ENCODE results near the gene CDC14B.
"Not testable (repeated sequence)": the region's sequence is repeated elsewhere in the genome, so short reads cannot be mapped to it uniquely, and the experiment has no call there.

Gene CDC14B

GRCh38 chr9:96621618-96622017 is 2.0 kb upstream of the CDC14B start:
- DNase-seq = no peak

DNA sequence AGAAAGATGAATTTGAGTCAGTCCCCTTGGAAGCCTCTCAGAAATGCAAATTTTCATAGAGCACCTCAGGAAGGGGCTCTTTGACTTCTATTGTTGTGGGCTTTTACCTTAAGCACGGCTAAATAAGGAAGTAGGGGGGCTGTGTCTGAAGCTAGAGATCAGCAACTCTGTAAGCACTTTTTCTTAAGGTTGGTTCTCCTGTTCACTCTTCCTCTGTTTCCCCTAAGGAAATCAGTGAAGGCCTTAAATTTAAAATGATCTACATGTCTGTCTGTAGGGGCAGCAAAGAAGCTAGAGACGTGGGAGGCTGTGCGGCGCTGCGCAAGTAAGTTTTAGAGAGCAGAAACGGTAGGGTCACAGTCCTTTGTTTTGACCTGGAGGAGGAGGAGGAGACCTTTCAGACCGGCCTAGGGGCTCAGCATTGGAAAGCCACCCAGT is 1.2 kb upstream of the CDC14B start:
- no peak for DNase-seq

DNA sequence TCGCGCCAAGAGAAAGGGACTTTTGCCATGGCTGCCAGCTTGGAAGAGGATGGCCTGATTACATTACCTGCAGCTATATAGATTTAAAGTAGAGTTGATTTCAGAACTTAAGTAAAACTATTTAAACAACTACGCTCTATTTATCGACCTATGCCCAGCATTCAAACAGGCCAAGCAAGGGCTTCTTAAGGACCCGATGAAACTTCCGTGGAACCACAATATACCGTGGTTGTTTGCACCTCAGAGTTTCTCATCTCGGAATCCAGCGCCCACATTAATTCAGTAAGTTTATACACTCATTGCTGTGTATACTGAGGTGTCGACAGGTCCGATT is 505 bp upstream of the CDC14B start:
- DNase-seq = no peak

GRCh38 chr9:96619124-96619465 is 548 bp downstream of the CDC14B start:
- no peak for DNase-seq

- no peak for DNase-seq
These were observed 1.2 kb downstream of the CDC14B start for GRCh38 chr9:96618209-96619123.

DNA sequence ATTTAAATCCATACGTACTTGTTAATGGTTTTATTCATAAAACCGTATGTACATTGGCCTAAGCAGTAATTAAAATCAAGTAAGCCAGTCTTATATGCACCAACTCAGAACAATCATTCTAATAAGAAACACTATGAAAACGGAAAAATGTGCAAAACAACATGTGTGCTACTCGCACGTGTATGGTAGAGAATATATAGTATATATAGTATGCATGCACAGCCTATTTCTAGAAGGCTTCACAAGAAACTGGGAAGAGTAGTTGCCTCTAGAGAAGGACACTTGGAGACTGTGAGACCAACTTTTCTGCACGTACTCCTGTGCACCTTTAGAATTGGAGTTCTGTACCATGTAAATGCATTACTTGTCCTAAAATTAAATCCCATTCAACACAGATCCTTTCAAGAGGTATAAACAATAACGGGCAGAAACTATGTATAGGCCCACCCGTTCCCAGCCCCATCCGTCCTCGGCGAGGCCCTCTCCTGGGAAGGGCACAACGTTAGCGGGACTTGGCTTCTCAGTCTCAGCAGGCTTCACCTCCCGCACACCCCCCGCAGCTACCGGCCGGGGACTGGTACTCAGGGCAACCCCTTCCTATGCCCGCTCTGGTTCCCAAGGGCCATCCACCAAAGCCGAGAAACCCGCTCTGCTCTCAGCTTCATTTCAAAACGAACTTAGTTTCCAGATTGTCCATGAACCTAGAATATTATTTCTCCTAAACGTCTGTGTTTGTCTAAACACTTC is 2.0 kb downstream of the CDC14B start:
- DNase-seq = no peak

DNA sequence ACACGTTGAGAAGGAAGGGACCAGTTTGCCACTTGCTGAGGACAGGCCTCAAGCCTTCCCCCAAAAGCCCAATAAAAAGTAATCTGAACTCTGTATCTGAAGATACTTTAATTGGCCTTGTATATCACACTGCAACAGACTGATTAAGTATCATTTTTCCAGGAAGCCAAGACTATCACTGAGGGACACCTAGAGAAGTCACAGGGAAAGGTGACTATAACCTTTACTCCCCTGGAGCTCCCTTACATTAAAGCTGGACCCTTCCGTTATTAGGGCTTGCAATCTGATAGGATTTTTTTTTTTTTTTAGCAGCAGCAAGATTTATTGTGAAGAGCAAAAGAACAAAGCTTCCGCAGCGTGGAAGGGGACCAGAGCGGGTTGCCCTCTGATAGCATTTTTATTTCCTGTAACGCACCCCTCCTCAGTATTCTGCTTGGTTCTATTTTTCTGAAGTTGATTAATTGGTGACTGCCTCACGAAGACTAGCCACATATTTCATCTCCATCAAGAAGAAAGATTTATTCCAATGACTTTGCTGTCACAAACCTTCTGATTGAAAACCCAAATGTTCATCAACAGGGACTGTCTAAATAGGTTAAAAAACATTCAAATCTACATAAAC is 2.7 kb downstream of the CDC14B start:
- DNase-seq = no peak

DNA sequence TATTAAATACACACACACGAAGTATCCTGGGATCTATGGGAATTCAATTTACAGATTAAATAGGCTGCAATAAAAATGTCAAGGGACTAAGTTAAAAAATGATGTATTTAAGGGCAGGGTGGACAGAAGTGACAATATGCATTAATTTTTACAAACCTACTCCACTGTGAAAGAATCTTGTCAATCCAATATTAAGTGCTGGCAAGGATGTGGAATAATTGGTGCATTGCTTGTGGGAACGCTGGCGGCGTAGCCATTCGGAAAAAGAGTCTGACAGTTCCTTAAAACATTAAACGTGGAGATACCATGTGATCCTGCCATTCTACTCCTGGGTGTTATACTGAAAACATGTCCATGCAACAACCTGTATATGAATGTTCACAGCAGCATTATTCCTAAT is 4.2 kb downstream of the CDC14B start:
- DNase-seq = no peak

GRCh38 chr9:96614664-96615063 is 5.0 kb downstream of the CDC14B start:
- not testable (repeated sequence) for DNase-seq

GRCh38 chr9:96612966-96613589 is 6.6 kb downstream of the CDC14B start:
- no peak for DNase-seq

DNA sequence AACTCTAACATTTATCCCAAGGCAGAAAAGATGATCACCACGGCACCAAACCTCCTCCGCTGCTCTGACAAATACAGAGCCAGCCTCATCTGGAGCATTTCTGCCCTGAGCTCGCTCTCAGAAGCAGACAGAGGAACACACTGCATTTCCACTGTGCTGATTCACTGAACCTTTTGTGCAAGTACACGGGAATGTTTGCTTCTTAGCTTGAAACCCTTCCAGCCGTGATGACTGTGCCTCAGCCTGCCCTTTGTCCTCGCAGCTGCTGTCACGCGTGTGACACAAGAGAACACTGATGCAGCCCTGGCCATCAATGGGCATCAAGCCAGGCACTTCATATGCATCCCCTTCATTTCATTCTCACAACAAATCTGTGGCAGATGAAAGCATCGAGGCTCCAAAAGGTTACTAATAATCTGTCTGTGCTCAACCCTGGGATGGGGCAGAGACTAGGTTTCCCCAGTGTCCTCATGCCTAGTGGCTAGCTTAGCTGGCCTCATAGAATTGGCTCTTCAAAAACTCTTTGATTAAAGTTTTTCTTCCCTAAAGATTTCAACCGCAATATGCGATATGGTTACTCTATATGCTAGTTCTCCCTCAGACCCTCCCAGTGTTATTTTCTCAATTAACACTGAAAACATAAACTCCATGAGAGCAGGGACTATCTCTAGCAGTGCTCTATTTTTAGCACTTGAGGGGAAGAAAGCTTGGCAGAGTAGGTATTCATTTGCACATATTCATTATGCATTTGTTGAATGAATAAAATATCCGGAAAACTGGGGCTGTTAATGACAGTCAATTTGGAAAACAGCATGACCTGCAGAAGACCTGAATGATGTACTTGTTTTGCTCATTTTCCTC is 7.3 kb downstream of the CDC14B start:
- DNase-seq = no peak

DNA sequence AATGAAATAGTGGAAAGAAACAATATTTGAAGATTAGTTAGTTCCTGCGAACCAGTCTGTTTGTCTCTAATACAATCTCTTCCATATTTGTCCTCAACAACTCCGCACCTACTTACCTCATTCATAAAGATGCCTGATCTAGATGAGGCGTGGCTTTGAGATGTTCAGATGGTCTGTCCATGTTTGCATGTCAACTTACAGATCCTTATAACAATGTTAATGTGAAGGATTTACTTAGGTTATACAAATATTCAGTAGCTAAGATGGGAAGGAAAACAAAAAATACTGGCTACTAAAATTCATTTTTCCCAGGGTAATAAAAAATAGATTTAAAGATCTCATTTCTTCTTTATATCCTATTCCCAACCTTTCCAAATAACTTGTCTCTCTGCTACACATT is 8.3 kb downstream of the CDC14B start:
- DNase-seq = no peak

GRCh38 chr9:96609732-96610131 is 9.9 kb downstream of the CDC14B start:
- no peak for DNase-seq

DNA sequence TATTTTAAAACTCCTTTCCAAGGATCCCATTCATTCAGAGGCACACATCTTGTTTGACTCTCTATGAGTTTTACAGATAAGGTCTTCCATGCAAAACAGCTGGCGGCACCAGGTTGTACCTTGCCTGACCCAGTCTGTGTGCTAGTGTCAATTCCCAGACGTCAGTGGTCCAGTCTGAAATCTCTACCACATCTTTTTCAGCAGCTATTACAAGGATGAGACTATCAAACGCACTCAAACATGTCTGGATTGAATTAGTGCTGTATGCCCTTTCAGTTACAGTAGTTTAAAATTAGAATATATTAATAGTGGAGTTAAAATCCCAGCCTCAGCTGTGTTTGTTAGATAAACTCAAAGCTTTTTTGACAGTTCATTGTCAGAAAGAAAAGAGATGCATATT is 11.7 kb downstream of the CDC14B start:
- DNase-seq = no peak

- DNase-seq = no peak
These were observed 14.3 kb downstream of the CDC14B start for GRCh38 chr9:96605328-96605727.

- no peak for DNase-seq
These were observed 15.7 kb downstream of the CDC14B start for GRCh38 chr9:96604004-96604319.

DNA sequence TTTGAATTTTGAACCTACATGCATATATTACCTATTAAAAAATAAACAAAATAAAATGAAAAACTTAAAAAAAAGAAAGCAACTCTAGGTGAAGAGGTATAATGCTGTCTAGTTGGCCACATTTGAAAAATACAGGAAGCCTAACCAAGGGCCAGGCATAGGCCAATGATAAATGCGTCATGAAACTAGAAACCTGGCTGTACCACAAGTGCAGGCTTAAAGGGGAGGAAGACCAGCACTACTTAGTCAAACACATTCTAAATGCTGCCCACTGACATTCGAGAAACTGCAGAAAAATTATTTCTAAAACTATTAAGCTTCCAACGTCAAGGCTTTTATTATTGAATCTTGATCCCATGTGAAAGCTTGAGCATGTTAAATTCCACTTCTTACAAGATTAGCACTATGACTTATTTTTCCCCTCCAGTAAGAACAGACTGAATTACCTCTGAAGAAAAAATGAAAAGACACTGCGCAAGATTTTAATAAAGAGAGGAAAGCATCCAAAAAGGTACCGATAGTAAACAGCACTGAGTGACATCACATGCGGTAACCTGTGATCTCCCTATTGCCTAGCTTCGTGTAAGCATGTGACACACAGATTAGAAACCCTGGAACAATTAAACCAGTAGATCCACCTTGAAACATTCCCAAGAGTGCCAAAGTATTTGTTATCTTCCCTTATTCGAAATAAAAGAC is 16.2 kb downstream of the CDC14B start:
- DNase-seq = no peak

- DNase-seq = no peak
These were observed 20.3 kb downstream of the CDC14B start for GRCh38 chr9:96599298-96599697.

GRCh38 chr9:96596601-96597111 is 23.0 kb downstream of the CDC14B start:
- DNase-seq = no peak

DNA sequence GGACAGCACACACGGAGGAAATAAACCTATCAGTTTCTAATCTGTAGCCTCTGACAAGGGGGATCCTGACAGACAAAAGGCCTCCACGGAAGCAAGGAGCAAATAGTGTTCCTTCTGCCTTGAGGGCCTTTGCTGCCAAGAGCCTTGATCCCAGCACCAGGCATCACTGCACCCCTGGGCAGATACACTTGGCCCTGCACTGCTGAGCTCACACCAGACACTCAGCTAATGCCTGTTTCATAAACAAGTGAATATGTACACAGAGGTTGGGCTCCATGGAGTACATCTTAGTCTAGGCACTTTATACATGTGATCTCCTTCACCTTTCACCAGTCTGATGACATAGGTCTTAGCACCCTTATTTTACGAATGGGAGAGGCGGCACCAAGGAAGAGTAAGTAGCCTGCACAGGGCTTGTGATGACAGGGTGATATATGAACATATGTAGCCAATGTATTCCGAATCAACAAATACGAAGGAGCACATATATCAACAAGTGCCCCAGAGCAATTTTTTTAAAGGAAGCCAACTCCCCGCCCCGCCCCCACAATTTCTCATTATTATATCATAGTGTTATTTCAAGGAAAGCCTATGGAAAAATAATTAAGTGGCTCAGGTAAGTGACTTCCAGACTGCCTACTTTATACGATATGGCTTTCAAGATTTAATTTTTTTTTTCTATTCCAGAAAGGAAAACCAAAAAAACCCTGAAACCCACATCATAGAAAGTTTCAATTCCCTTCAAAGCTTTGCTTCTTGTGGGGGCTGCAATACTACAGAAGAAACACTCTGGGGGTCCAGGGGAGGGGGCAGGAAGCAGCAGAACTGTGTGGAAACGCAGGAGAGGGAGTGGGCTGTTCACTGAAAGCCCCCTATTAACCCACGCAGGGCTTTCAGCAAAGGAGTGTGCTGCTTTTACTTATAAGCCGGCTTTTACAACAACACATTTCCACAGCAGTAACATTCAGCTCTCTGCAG is 32.0 kb downstream of the CDC14B start:
- DNase-seq = no peak

- DNase-seq = no peak
These were observed 34.2 kb downstream of the CDC14B start for GRCh38 chr9:96585426-96585825.
